ENCODE data around the gene PAK2. TPM values are rescaled to one million over a fixed set of nuclear protein-coding genes. Genes with fewer than 3 reads are reported as not detected.
A peak's percentile ranks its signal among the peaks of the same experiment; 100 is the strongest.

Gene PAK2
- polyA plus RNA-seq, 1 of the 3 experiments (the other 2 are of a cell fraction) = 27.9 TPM

DNA sequence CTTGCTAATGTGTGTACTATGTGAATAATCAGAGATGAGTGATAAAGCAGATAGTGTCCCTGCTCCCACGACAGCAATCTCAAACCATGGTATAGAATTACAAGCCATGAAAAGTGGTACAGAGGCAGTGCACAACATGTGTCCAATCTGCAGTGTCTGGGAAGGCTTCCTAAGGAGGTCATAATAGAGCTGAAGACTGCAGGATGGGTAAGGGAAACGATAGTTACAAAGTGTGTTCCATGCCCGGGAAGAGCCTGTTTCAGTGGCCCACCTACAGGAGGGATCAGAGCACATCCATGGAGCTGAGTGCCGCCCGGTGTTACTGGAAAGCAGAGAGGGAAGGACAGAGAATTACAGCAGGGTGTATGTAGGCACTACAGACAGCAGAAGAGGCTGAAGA, 48.9 kb downstream of the PAK2 start:
- no peak overlapping the region for H2AFZ ChIP-seq (ENCODE audit: low read depth)
- peaks cover 16 to 26% of the 10 kb centered on the region in 2 experiments for H3K4me1 ChIP-seq (ENCODE audit: control insufficient read depth in 1 of 2, insufficient read depth in 2 of 2, low read depth in 1 of 2, low read length in 1 of 2)
- TF ChIP-seq FOXJ3 (CRISPR knock-in tag; IDR thresholded peaks at IDR 0.05) (no peak), MXI1 (IDR thresholded peaks at IDR 0.05; ENCODE audit: low read depth, low read length) (peak; percentile 37; the same call in 1 of the 2 replicates), GATA2 (CRISPR knock-in tag; IDR thresholded peaks at IDR 0.05) (peak; percentile 75), GABPA (IDR thresholded peaks at IDR 0.05; ENCODE audit: low read depth) (no peak)
- TF ChIP-seq, protein P1, sequence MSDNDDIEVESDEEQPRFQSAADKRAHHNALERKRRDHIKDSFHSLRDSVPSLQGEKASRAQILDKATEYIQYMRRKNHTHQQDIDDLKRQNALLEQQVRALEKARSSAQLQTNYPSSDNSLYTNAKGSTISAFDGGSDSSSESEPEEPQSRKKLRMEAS (IDR thresholded peaks at IDR 0.05; ENCODE audit: low read depth) = no peak
- peak overlapping the region in 1 of 2 experiments; percentile 20; a peak in 2 of 4 replicates for H3K27ac ChIP-seq (ENCODE audit: low read depth in 2 of 2, low read length in 1 of 2)
- WGBS (ENCODE audit: low lambda C conversion rate) = 54% methylated on average over 5 of the region's 5 CpGs
- peaks cover 86% of the 10 kb centered on the region for H3K79me2 ChIP-seq (ENCODE audit: insufficient read depth)
- ChIA-PET POLR2A (interaction anchor here (1.1 kb wide), 1 partner anchor 49 kb away, joined by 3 read pairs; the partner anchor contains the start of gene PAK2), CTCF (interaction anchor here (1.0 to 1.8 kb wide), 3 partner anchors 8 to 260 kb away, joined by 3 to 7 read pairs (median 4); no protein-coding TSS in a partner anchor)
- H3K9me3 ChIP-seq = no peaks in the 10 kb centered on the region
- no peak overlapping the region for H3K9ac ChIP-seq
- H3F3A ChIP-seq (replicated peaks; ENCODE audit: insufficient read depth) = peaks cover 17% of the 10 kb centered on the region
- peaks cover 36% of the 10 kb centered on the region for H4K20me1 ChIP-seq (ENCODE audit: insufficient read depth)
- H3K4me2 ChIP-seq = peak overlapping the region; percentile 43; the same call in 1 of the 2 replicates
- H3K9me2 ChIP-seq = no peaks in the 10 kb centered on the region
- H3K27me3 ChIP-seq (ENCODE audit: insufficient read depth) = no peaks in the 10 kb centered on the region
- peak; percentile 40 for DNase-seq
- peaks cover 12 to 23% of the 10 kb centered on the region in 2 experiments for H3K36me3 ChIP-seq (replicated peaks in 1 of 2; ENCODE audit: control insufficient read depth in 1 of 2, insufficient read depth in 2 of 2, low read length in 1 of 2)
- no peak overlapping the region for H3K4me3 ChIP-seq (ENCODE audit: low read depth in 2 of 2, low read length in 1 of 2)

DNA sequence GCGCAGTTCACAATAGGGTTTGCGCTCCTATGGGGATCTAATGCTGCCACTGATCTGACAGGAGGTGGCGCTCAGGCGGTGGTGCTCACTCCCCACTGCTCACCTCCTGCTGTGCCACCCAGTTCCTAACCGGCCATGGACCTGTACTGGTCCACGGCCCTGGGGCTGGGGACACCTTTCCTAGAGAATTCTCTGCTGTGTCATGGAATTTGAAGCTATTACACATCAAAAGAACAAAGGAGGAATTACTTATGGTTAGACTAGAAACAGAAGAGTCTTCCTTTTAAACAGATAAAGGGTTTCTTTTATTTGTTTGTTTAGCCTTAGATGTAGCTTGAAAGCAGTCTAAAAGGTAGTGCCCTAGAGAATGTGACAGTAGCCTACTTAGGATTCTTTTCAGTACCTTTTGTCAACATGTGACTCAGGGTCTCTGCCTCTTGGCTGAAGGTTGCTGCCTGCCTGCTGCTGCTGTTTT, 50.3 kb downstream of the PAK2 start:
- H3K9ac ChIP-seq = no peak overlapping the region
- no peaks in the 10 kb centered on the region for H3K9me2 ChIP-seq
- H3K27me3 ChIP-seq (ENCODE audit: insufficient read depth) = no peaks in the 10 kb centered on the region
- 95% methylated on average over 2 of the region's 6 CpGs for WGBS (ENCODE audit: low lambda C conversion rate)
- POLR2A ChIA-PET = no interaction called here
- H3K27ac ChIP-seq (ENCODE audit: low read depth in 2 of 2, low read length in 1 of 2) = no peak overlapping the region
- CTCF ChIA-PET = no interaction called here
- H2AFZ ChIP-seq (ENCODE audit: low read depth) = no peak overlapping the region
- no peak overlapping the region for H3K4me2 ChIP-seq
- peaks cover 40% of the 10 kb centered on the region for H4K20me1 ChIP-seq (ENCODE audit: insufficient read depth)
- DNase-seq = no peak
- no peaks in the 10 kb centered on the region for H3K9me3 ChIP-seq
- TF ChIP-seq FOXM1 (IDR thresholded peaks at IDR 0.05; ENCODE audit: low read depth) (no peak), SIN3A (IDR thresholded peaks at IDR 0.05; ENCODE audit: borderline replicate concordance, low read depth, low read length) (no peak), RAD21 (IDR thresholded peaks at IDR 0.05; ENCODE audit: low read length) (no peak), GATA2 (CRISPR knock-in tag; IDR thresholded peaks at IDR 0.05) (no peak), POLR2AphosphoS5 (IDR thresholded peaks at IDR 0.05; ENCODE audit: low read depth, low read length) (no peak), RXRA (IDR thresholded peaks at IDR 0.05; ENCODE audit: borderline replicate concordance, low read depth) (no peak), GABPA (IDR thresholded peaks at IDR 0.05; ENCODE audit: low read depth) (no peak), TEAD4 (IDR thresholded peaks at IDR 0.05; ENCODE audit: borderline replicate concordance, insufficient read depth) (no peak)
- peaks cover 23% of the 10 kb centered on the region for H3F3A ChIP-seq (replicated peaks; ENCODE audit: insufficient read depth)
- peaks cover 91% of the 10 kb centered on the region for H3K79me2 ChIP-seq (ENCODE audit: insufficient read depth)
- H3K36me3 ChIP-seq (replicated peaks in 1 of 2; ENCODE audit: control insufficient read depth in 1 of 2, insufficient read depth in 2 of 2, low read length in 1 of 2) = peaks cover 7 to 27% of the 10 kb centered on the region in 2 experiments
- peaks cover 17 to 31% of the 10 kb centered on the region in 2 experiments for H3K4me1 ChIP-seq (ENCODE audit: control insufficient read depth in 1 of 2, insufficient read depth in 2 of 2, low read depth in 1 of 2, low read length in 1 of 2)
- H3K4me3 ChIP-seq (ENCODE audit: low read depth in 2 of 2, low read length in 1 of 2) = no peak overlapping the region

DNA sequence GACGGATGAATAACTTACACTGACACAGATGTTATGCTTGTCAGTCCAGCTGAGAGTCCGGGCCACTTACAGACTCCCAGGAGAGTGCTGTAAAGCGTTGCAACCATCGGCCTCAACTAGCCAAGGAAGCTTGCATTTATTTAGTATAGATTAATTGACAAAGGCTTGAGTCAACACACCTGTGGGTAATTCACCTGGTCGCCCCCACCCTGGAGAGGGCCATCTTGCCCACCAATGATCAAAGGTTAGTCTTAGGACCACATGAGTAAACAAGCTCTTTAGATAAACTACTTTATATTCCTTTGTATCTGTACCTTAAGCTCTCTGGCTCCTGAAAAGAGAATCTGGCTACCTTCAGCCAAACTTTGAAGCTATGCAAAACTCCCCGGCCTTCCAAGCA, 51.0 kb downstream of the PAK2 start:
- ChIA-PET POLR2A (no interaction called here), CTCF (no interaction called here)
- H3K27ac ChIP-seq (ENCODE audit: low read depth in 2 of 2, low read length in 1 of 2) = no peak overlapping the region
- no peak overlapping the region for H2AFZ ChIP-seq (ENCODE audit: low read depth)
- H3K4me2 ChIP-seq = no peak overlapping the region
- no peaks in the 10 kb centered on the region for H3K9me2 ChIP-seq
- peaks cover 23% of the 10 kb centered on the region for H3F3A ChIP-seq (replicated peaks; ENCODE audit: insufficient read depth)
- H3K36me3 ChIP-seq (replicated peaks in 1 of 2; ENCODE audit: control insufficient read depth in 1 of 2, insufficient read depth in 2 of 2, low read length in 1 of 2) = peaks cover 4 to 28% of the 10 kb centered on the region in 2 experiments
- H3K79me2 ChIP-seq (ENCODE audit: insufficient read depth) = peaks cover 90% of the 10 kb centered on the region
- H3K9me3 ChIP-seq = no peaks in the 10 kb centered on the region
- over 99% methylated on average over 5 of the region's 6 CpGs for WGBS (ENCODE audit: low lambda C conversion rate)
- peaks cover 17 to 31% of the 10 kb centered on the region in 2 experiments for H3K4me1 ChIP-seq (ENCODE audit: control insufficient read depth in 1 of 2, insufficient read depth in 2 of 2, low read depth in 1 of 2, low read length in 1 of 2)
- H3K9ac ChIP-seq = no peak overlapping the region
- H4K20me1 ChIP-seq (ENCODE audit: insufficient read depth) = peaks cover 40% of the 10 kb centered on the region
- no peak for DNase-seq
- no peak overlapping the region for H3K4me3 ChIP-seq (ENCODE audit: low read depth in 2 of 2, low read length in 1 of 2)
- H3K27me3 ChIP-seq (ENCODE audit: insufficient read depth) = no peaks in the 10 kb centered on the region
- TF ChIP-seq, protein P2, sequence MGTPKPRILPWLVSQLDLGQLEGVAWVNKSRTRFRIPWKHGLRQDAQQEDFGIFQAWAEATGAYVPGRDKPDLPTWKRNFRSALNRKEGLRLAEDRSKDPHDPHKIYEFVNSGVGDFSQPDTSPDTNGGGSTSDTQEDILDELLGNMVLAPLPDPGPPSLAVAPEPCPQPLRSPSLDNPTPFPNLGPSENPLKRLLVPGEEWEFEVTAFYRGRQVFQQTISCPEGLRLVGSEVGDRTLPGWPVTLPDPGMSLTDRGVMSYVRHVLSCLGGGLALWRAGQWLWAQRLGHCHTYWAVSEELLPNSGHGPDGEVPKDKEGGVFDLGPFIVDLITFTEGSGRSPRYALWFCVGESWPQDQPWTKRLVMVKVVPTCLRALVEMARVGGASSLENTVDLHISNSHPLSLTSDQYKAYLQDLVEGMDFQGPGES (IDR thresholded peaks at IDR 0.05; ENCODE audit: low read depth, low read length) = no peak
- no peak for TF ChIP-seq RXRA (IDR thresholded peaks at IDR 0.05; ENCODE audit: borderline replicate concordance, low read depth)
- no peak for TF ChIP-seq FOXJ3 (CRISPR knock-in tag; IDR thresholded peaks at IDR 0.05)
- no peak for TF ChIP-seq RFX5 (IDR thresholded peaks at IDR 0.05; ENCODE audit: low read length)
- no peak for TF ChIP-seq TAF1 (IDR thresholded peaks at IDR 0.05; ENCODE audit: borderline replicate concordance, low read depth, low read length)
- TF ChIP-seq, protein P3, sequence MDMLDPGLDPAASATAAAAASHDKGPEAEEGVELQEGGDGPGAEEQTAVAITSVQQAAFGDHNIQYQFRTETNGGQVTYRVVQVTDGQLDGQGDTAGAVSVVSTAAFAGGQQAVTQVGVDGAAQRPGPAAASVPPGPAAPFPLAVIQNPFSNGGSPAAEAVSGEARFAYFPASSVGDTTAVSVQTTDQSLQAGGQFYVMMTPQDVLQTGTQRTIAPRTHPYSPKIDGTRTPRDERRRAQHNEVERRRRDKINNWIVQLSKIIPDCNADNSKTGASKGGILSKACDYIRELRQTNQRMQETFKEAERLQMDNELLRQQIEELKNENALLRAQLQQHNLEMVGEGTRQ (IDR thresholded peaks at IDR 0.05; ENCODE audit: borderline replicate concordance, low read depth, low read length) = no peak
- TF ChIP-seq SIN3A (IDR thresholded peaks at IDR 0.05; ENCODE audit: borderline replicate concordance, low read depth, low read length) = no peak
- no peak for TF ChIP-seq FOXM1 (IDR thresholded peaks at IDR 0.05; ENCODE audit: low read depth)
- TF ChIP-seq FOSL2 (IDR thresholded peaks at IDR 0.05; ENCODE audit: borderline replicate concordance, low read depth) = no peak
- no peak for TF ChIP-seq GABPA (IDR thresholded peaks at IDR 0.05; ENCODE audit: low read depth)
- TF ChIP-seq, protein P4, sequence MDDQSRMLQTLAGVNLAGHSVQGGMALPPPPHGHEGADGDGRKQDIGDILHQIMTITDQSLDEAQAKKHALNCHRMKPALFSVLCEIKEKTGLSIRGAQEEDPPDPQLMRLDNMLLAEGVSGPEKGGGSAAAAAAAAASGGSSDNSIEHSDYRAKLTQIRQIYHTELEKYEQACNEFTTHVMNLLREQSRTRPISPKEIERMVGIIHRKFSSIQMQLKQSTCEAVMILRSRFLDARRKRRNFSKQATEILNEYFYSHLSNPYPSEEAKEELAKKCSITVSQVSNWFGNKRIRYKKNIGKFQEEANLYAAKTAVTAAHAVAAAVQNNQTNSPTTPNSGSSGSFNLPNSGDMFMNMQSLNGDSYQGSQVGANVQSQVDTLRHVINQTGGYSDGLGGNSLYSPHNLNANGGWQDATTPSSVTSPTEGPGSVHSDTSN (IDR thresholded peaks at IDR 0.05) = no peak
- TF ChIP-seq, protein P1 (IDR thresholded peaks at IDR 0.05; ENCODE audit: low read depth) = no peak
